HCT116 (cell line): ENCODE measurements around the gene SEPTIN12. TPM values are rescaled to one million over a fixed set of nuclear protein-coding genes. Genes with fewer than 3 reads are reported as not detected.

Source experiments
- ATAC-seq: fragments of 200-7000 bp; cut with Tn5 transposase; 2 replicates; pipeline ENCODE4 v1.9.1; 2020; ENCODE audit warnings: mild to moderate bottlenecking, moderate library complexity
- BruUV-seq: library from RNA; stranded (reverse); fragments of 400-500 nt; replicated peaks from 2 replicates; lab custom pipeline; 2021; lab: Mats Ljungman, UMichigan
- CTCF ChIA-PET: fragments of 300-600 bp; sonication (Branson Sonifier 250); formaldehyde crosslinking; loops from one replicate; lab custom pipeline; 2021; ENCODE audit warnings: antibody characterized with exemption; lab: Charles Lee
- POLR2A ChIA-PET: fragments of 300-600, 350-600 bp; sonication (Branson Sonifier 250); formaldehyde crosslinking; loops from one replicate; lab custom pipeline; 2021; ENCODE audit warnings: antibody characterized with exemption; lab: Charles Lee
- RAD21 ChIA-PET, 2 experiments: fragments of 300-600 bp; sonication (Branson Sonifier 250); formaldehyde crosslinking; loops; one replicate each; lab custom pipeline; 2023; ENCODE audit warnings: low total read pairs in 2 of 2; ENCODE audit not compliant: uncharacterized antibody in 2 of 2, unreplicated experiment in 2 of 2, low non-redundant PET in 1 of 2; lab: Charles Lee
- DNase-seq: peaks from one replicate; pipeline ENCODE4 v3.0.0-alpha.2; 2010; ENCODE audit warnings: low read depth, low spot score
- H2AFZ ChIP-seq: fragments of 200-600 bp; shearing (Covaris generic), sonication (generic); 2 replicates; pipeline ENCODE4 v1.6.1; 2017; ENCODE audit warnings: low read depth, mixed run types, mixed read lengths, antibody characterized with exemption, low read length; ENCODE audit not compliant: poor library complexity, severe bottlenecking
- H3K27ac ChIP-seq: 2 replicates; pipeline ENCODE4 v1.5.1; 2012; ENCODE audit warnings: low read depth, low read length
- H3K27me3 ChIP-seq: fragments of 200-600 bp; sonication (generic); 2 replicates; pipeline ENCODE4 v1.6.1; 2016; ENCODE audit warnings: mixed run types, low read length, mixed read lengths; ENCODE audit not compliant: insufficient read depth
- H3K36me3 ChIP-seq, 2 experiments: fragments of 200-500 bp in 1 of 2; fragments of 200-600 bp in 1 of 2; sonication (Bioruptor generic) in 1 of 2; sonication (generic) in 1 of 2; 2 replicates each; pipeline versions ENCODE4 v1.5.1 to v1.6.1; 2014 to 2016; ENCODE audit warnings: low read length in 2 of 2, inconsistent platforms in 1 of 2, mixed read lengths in 1 of 2, mixed run types in 1 of 2; ENCODE audit not compliant: insufficient read depth in 2 of 2, control insufficient read depth in 1 of 2
- H3K4me1 ChIP-seq, 2 experiments: fragments of 200-600 bp in 1 of 2; sonication (generic) in 1 of 2; 2 replicates each; pipeline versions ENCODE4 v1.5.1 to v1.6.1; 2012 to 2017; ENCODE audit warnings: low read length in 2 of 2, inconsistent platforms in 1 of 2, mild to moderate bottlenecking in 1 of 2, mixed read lengths in 1 of 2, mixed run types in 1 of 2, moderate library complexity in 1 of 2; ENCODE audit not compliant: insufficient read depth in 2 of 2, control insufficient read depth in 1 of 2
- H3K4me2 ChIP-seq: fragments of 200-600 bp; sonication (generic); 2 replicates; pipeline ENCODE4 v1.6.1; 2017; ENCODE audit warnings: mixed run types, low read length, mixed read lengths
- H3K4me3 ChIP-seq, 2 experiments: fragments of 200-600 bp in 1 of 2; sonication (generic) in 1 of 2; replicated peaks in 1 of 2; 2 replicates each; pipeline ENCODE4 v1.5.1; 2011 to 2016; ENCODE audit warnings: low read length in 2 of 2, control low read depth in 1 of 2, low read depth in 1 of 2, mild to moderate bottlenecking in 1 of 2, mixed read lengths in 1 of 2, mixed run types in 1 of 2
- H3K79me2 ChIP-seq: fragments of 200-600 bp; sonication (generic); 2 replicates; pipeline ENCODE4 v1.6.1; 2017; ENCODE audit warnings: mild to moderate bottlenecking, mixed run types, low read length, moderate library complexity, mixed read lengths; ENCODE audit not compliant: insufficient read depth
- H3K9ac ChIP-seq: fragments of 200-600 bp; sonication (generic); 2 replicates; pipeline ENCODE4 v1.6.1; 2016; ENCODE audit warnings: low read length, mixed read lengths
- H3K9me2 ChIP-seq: fragments of 200-600 bp; sonication (generic), shearing (Covaris generic); 2 replicates; pipeline ENCODE4 v1.6.1; 2017; ENCODE audit warnings: mixed run types, mild to moderate bottlenecking, moderate library complexity; ENCODE audit not compliant: insufficient read depth
- H3K9me3 ChIP-seq, 2 experiments: fragments of 200-500 bp in 1 of 2; fragments of 200-600 bp in 1 of 2; sonication (Bioruptor generic) in 1 of 2; sonication (generic) in 1 of 2; 2 replicates each; pipeline ENCODE4 v1.6.1; 2014 to 2017; ENCODE audit warnings: low read length in 2 of 2, mixed read lengths in 2 of 2, inconsistent platforms in 1 of 2, low read depth in 1 of 2, mild to moderate bottlenecking in 1 of 2, mixed run types in 1 of 2, moderate library complexity in 1 of 2; ENCODE audit not compliant: control insufficient read depth in 1 of 2, insufficient read depth in 1 of 2
- H4K20me1 ChIP-seq: fragments of 200-600 bp; sonication (generic), shearing (Covaris generic); 2 replicates; pipeline ENCODE4 v1.6.1; 2017; ENCODE audit warnings: mixed run types, mild to moderate bottlenecking, moderate library complexity; ENCODE audit not compliant: insufficient read depth
- CBX3 ChIP-seq: IDR thresholded peaks from 2 replicates; pipeline ENCODE4 v1.6.1; 2012; ENCODE audit warnings: low read depth
- CEBPB ChIP-seq: IDR thresholded peaks from 2 replicates; pipeline ENCODE4 v1.6.1; 2012; ENCODE audit warnings: low read depth
- ELF1 ChIP-seq: IDR thresholded peaks from 2 replicates; pipeline ENCODE4 v1.6.1; 2012; ENCODE audit warnings: low read depth, borderline replicate concordance
- EZH2 ChIP-seq: fragments of 200-600 bp; sonication (generic); IDR thresholded peaks from 2 replicates; pipeline ENCODE4 v1.6.1; 2017; ENCODE audit warnings: antibody characterized with exemption, mixed run types
- EZH2phosphoT487 ChIP-seq: fragments of 200-600 bp; IDR thresholded peaks from 2 replicates; pipeline ENCODE4 v1.6.1; 2018; ENCODE audit warnings: antibody characterized with exemption, borderline replicate concordance
- FOSL1 ChIP-seq: IDR thresholded peaks from 2 replicates; pipeline ENCODE4 v1.6.1; 2012; ENCODE audit warnings: low read depth
- JUND ChIP-seq: IDR thresholded peaks from 2 replicates; pipeline ENCODE4 v1.6.1; 2012
- POLR2A ChIP-seq: IDR thresholded peaks from 2 replicates; pipeline ENCODE4 v1.7.0; 2011; ENCODE audit warnings: borderline replicate concordance; ENCODE audit not compliant: insufficient read depth, insufficient read length; ENCODE audit errors: extremely low read depth
- POLR2AphosphoS5 ChIP-seq: IDR thresholded peaks from 2 replicates; pipeline ENCODE4 v1.6.1; 2011; ENCODE audit warnings: mild to moderate bottlenecking, low read depth, low read length, moderate library complexity
- RAD21 ChIP-seq: IDR thresholded peaks from 2 replicates; pipeline ENCODE4 v1.6.1; 2012; ENCODE audit warnings: low read depth, mild to moderate bottlenecking
- SIN3A ChIP-seq: IDR thresholded peaks from 2 replicates; pipeline ENCODE4 v1.6.1; 2012; ENCODE audit warnings: low read depth
- SRF ChIP-seq: IDR thresholded peaks from 2 replicates; pipeline ENCODE4 v1.6.1; 2012; ENCODE audit warnings: low read depth
- TCF7L2 ChIP-seq: IDR thresholded peaks from 2 replicates; pipeline ENCODE4 v1.7.0; 2011; ENCODE audit warnings: borderline replicate concordance, inconsistent platforms; ENCODE audit not compliant: insufficient read depth, insufficient read length; ENCODE audit errors: extremely low read depth
- YY1 ChIP-seq: IDR thresholded peaks from 2 replicates; pipeline ENCODE4 v1.6.1; 2011; ENCODE audit warnings: low read length, low read depth, moderate library complexity, mild to moderate bottlenecking; ENCODE audit not compliant: insufficient replicate concordance; ENCODE audit errors: extremely low read depth
- ZFX ChIP-seq: fragments of 450-650 bp; IDR thresholded peaks from 2 replicates; pipeline ENCODE4 v1.6.1; 2017
- ZNF274 ChIP-seq: fragments of 200-500 bp; sonication (Bioruptor generic); IDR thresholded peaks from 2 replicates; pipeline ENCODE4 v1.6.1; 2014; ENCODE audit warnings: mild to moderate bottlenecking, low read depth, low read length, inconsistent platforms
- intact Hi-C: fragments of 100-400 bp; cut with micrococcal nuclease; formaldehyde crosslinking; loops from 2 replicates; pipeline ENCODE4 v1.10.0; 2022
- total RNA-seq: library from RNA; stranded (reverse); gene quantifications from one replicate; pipeline ENCODE4 v1.2.1, GENCODE V29; 2021; ENCODE audit not compliant: unreplicated experiment
- TF ChIP-seq, protein P1 (sequence below): IDR thresholded peaks from 2 replicates; pipeline ENCODE4 v1.6.1; 2012
- TF ChIP-seq, protein P2 (sequence below), 3 experiments: fragments of 200-600 bp in 1 of 3; sonication (generic) in 1 of 3; IDR thresholded peaks in 2 of 3; conservative IDR thresholded peaks in 1 of 3; 2 replicates each; pipeline ENCODE4 v1.5.1; 2012 to 2017; ENCODE audit warnings: low read depth in 2 of 3, low read length in 2 of 3, antibody characterized with exemption in 1 of 3, borderline replicate concordance in 1 of 3, control low read depth in 1 of 3, mild to moderate bottlenecking in 1 of 3, mixed read lengths in 1 of 3, mixed run types in 1 of 3, moderate library complexity in 1 of 3; ENCODE audit not compliant: insufficient read depth in 1 of 3
- TF ChIP-seq, protein P3 (sequence below): IDR thresholded peaks from 2 replicates; pipeline ENCODE4 v1.6.1; 2012; ENCODE audit warnings: low read depth

The SEPTIN12 gene
- total RNA-seq, 1 experiment from 2014 or later, result not detected

DNA sequence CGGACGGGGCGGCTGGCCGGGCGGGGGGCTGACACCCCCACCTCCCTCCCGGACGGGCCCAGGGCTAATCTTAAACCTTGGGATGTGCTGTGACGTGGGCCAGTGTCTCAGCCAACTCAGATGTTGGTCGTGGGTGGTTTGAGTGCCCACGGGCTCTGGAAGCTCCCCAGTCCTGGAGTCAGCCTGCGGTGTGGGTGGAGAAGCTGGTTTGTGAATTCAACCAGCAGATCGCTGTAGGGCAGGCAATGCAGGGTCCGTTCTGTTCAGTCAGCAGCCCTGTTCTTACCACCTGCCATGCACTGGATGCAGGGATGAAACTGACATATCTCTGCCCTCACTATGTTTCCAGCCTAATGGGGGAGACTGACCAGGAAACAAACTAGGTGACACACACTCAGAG, 13.1 kb downstream of the SEPTIN12 start:
- H3K9me3 ChIP-seq, result no peaks in the 10 kb centered on the region
- H3K36me3 ChIP-seq, result no peaks in the 10 kb centered on the region
- no peak overlapping the region for H2AFZ ChIP-seq
- H3K79me2 ChIP-seq, result no peaks in the 10 kb centered on the region
- no peak for DNase-seq
- H3K9me2 ChIP-seq, result no peaks in the 10 kb centered on the region
- no peak overlapping the region for H3K27ac ChIP-seq
- BruUV-seq, result no TSS peak
- H3K27me3 ChIP-seq, result no peaks in the 10 kb centered on the region
- intact Hi-C loops, result no loop called here
- H3K9ac ChIP-seq, result no peak overlapping the region
- CTCF ChIA-PET, result no interaction called here
- H4K20me1 ChIP-seq, result no peaks in the 10 kb centered on the region
- no peak overlapping the region for H3K4me2 ChIP-seq
- ATAC-seq, result no peak
- peaks cover 0 to 5% of the 10 kb centered on the region in 2 experiments; a peak in 3 of 4 replicates for H3K4me1 ChIP-seq
- no peak for TF ChIP-seq RAD21
- TF ChIP-seq, protein P1, sequence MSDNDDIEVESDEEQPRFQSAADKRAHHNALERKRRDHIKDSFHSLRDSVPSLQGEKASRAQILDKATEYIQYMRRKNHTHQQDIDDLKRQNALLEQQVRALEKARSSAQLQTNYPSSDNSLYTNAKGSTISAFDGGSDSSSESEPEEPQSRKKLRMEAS, result no peak
- TF ChIP-seq JUND, result no peak
- TF ChIP-seq, protein P2, sequence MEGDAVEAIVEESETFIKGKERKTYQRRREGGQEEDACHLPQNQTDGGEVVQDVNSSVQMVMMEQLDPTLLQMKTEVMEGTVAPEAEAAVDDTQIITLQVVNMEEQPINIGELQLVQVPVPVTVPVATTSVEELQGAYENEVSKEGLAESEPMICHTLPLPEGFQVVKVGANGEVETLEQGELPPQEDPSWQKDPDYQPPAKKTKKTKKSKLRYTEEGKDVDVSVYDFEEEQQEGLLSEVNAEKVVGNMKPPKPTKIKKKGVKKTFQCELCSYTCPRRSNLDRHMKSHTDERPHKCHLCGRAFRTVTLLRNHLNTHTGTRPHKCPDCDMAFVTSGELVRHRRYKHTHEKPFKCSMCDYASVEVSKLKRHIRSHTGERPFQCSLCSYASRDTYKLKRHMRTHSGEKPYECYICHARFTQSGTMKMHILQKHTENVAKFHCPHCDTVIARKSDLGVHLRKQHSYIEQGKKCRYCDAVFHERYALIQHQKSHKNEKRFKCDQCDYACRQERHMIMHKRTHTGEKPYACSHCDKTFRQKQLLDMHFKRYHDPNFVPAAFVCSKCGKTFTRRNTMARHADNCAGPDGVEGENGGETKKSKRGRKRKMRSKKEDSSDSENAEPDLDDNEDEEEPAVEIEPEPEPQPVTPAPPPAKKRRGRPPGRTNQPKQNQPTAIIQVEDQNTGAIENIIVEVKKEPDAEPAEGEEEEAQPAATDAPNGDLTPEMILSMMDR (IDR thresholded peaks at IDR 0.05 in 2 of 3, conservative IDR thresholded peaks at IDR 0.05 in 1 of 3; ENCODE audit: borderline replicate concordance in 1 of 3, insufficient read depth in 1 of 3, low read depth in 2 of 3, low read length in 2 of 3), result no peak
- TF ChIP-seq POLR2A, result no peak
- no peak for TF ChIP-seq CEBPB
- TF ChIP-seq POLR2AphosphoS5, result no peak
- TF ChIP-seq ELF1, result no peak
- no peak for TF ChIP-seq YY1
- TF ChIP-seq ZFX, result no peak
- no peak for TF ChIP-seq ZNF274
- no peak for TF ChIP-seq SRF
- TF ChIP-seq CBX3, result no peak
- no peak for TF ChIP-seq TCF7L2
- no peak for TF ChIP-seq EZH2phosphoT487
- no peak for TF ChIP-seq SIN3A
- no peak for TF ChIP-seq EZH2
- TF ChIP-seq FOSL1, result no peak
- TF ChIP-seq, protein P3, sequence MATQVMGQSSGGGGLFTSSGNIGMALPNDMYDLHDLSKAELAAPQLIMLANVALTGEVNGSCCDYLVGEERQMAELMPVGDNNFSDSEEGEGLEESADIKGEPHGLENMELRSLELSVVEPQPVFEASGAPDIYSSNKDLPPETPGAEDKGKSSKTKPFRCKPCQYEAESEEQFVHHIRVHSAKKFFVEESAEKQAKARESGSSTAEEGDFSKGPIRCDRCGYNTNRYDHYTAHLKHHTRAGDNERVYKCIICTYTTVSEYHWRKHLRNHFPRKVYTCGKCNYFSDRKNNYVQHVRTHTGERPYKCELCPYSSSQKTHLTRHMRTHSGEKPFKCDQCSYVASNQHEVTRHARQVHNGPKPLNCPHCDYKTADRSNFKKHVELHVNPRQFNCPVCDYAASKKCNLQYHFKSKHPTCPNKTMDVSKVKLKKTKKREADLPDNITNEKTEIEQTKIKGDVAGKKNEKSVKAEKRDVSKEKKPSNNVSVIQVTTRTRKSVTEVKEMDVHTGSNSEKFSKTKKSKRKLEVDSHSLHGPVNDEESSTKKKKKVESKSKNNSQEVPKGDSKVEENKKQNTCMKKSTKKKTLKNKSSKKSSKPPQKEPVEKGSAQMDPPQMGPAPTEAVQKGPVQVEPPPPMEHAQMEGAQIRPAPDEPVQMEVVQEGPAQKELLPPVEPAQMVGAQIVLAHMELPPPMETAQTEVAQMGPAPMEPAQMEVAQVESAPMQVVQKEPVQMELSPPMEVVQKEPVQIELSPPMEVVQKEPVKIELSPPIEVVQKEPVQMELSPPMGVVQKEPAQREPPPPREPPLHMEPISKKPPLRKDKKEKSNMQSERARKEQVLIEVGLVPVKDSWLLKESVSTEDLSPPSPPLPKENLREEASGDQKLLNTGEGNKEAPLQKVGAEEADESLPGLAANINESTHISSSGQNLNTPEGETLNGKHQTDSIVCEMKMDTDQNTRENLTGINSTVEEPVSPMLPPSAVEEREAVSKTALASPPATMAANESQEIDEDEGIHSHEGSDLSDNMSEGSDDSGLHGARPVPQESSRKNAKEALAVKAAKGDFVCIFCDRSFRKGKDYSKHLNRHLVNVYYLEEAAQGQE, result no peak
- RAD21 ChIA-PET, result no interaction called here
- POLR2A ChIA-PET, result no interaction called here
- no peak overlapping the region for H3K4me3 ChIP-seq
